Mucosa of rectum (tissue), 2 donors: ENCODE results near the gene RASAL2.
"Not testable (repeated sequence)": the region's sequence is repeated elsewhere in the genome, so short reads cannot be mapped to it uniquely, and the experiment has no call there.

ENCODE experiments used
- H3K27ac ChIP-seq, 2 donors: one replicate each; pipeline ENCODE4 v1.7.0; 2013; ENCODE audit warnings: inconsistent platforms in 2 of 2, low read depth in 2 of 2, low read length in 2 of 2
- H3K27me3 ChIP-seq, 2 donors: one replicate each; pipeline ENCODE4 v1.7.0; 2013; ENCODE audit warnings: low read length in 2 of 2; ENCODE audit not compliant: control insufficient read depth in 2 of 2, insufficient read depth in 2 of 2
- H3K36me3 ChIP-seq, 2 donors: one replicate each; pipeline ENCODE4 v1.7.0; 2013; ENCODE audit warnings: low read length in 2 of 2; ENCODE audit not compliant: control insufficient read depth in 2 of 2, insufficient read depth in 2 of 2
- H3K4me1 ChIP-seq, 2 donors: one replicate each; pipeline ENCODE4 v1.7.0; 2013; ENCODE audit warnings: low read length in 2 of 2, mild to moderate bottlenecking in 1 of 2; ENCODE audit not compliant: control insufficient read depth in 2 of 2, insufficient read depth in 2 of 2
- H3K4me3 ChIP-seq, 2 donors: one replicate each; pipeline ENCODE4 v1.7.0; 2013; ENCODE audit warnings: low read length in 2 of 2
- H3K9ac ChIP-seq, 2 donors: one replicate each; pipeline ENCODE4 v1.7.0; 2013; ENCODE audit warnings: low read length in 2 of 2, low read depth in 1 of 2, mild to moderate bottlenecking in 1 of 2
- H3K9me3 ChIP-seq, 2 donors: one replicate each; pipeline ENCODE4 v1.7.0; 2013; ENCODE audit warnings: low read length in 2 of 2; ENCODE audit not compliant: control insufficient read depth in 2 of 2
- donor health status: healthy.
- donor health status: Normal muscosa, but diverticular disease.

The RASAL2 gene

GRCh38 chr1:178071811-178072210 is 22.1 kb upstream of the RASAL2 start:
- no peaks in the 10 kb centered on the region for H3K9me3 ChIP-seq
- H3K4me3 ChIP-seq: no peak overlapping the region
- H3K36me3 ChIP-seq: no peaks in the 10 kb centered on the region
- no peak overlapping the region for H3K27ac ChIP-seq
- H3K4me1 ChIP-seq: no peaks in the 10 kb centered on the region
- no peak overlapping the region for H3K9ac ChIP-seq
- no peaks in the 10 kb centered on the region for H3K27me3 ChIP-seq

GRCh38 chr1:178072326-178072725 is 21.6 kb upstream of the RASAL2 start:
- Histone ChIP-seq H3K27me3 (no peaks in the 10 kb centered on the region), H3K4me3 (no peak overlapping the region), H3K4me1 (no peaks in the 10 kb centered on the region), H3K36me3 (no peaks in the 10 kb centered on the region), H3K9me3 (no peaks in the 10 kb centered on the region), H3K27ac (no peak overlapping the region), H3K9ac (no peak overlapping the region)

DNA sequence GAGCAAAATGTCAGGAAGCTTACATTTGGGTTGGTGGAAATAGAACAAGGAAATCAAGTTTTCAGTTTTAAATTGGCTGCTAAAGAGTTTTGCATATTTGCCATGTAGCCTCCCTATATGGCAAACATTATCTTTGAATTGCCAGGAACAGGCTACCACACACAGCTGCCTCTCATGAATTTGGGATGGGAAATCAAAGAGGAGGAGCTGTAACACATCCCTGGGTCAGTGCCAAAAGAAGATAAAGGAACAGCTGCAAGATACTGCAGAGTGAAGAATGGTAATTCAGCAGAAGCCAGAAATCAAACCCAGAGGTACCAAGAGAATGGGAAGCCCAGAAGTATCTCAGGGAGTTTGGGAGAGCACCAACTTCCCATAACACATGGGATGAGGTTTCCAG is 18.6 kb upstream of the RASAL2 start:
- Histone ChIP-seq H3K9ac (no peak overlapping the region), H3K27ac (no peak overlapping the region), H3K4me1 (no peaks in the 10 kb centered on the region), H3K27me3 (no peaks in the 10 kb centered on the region), H3K4me3 (no peak overlapping the region), H3K9me3 (no peaks in the 10 kb centered on the region), H3K36me3 (no peaks in the 10 kb centered on the region)

- H3K27ac ChIP-seq: no peak overlapping the region
- H3K4me1 ChIP-seq: no peaks in the 10 kb centered on the region
- no peaks in the 10 kb centered on the region for H3K27me3 ChIP-seq
- H3K9ac ChIP-seq: no peak overlapping the region
- no peaks in the 10 kb centered on the region for H3K9me3 ChIP-seq
- H3K4me3 ChIP-seq: no peak overlapping the region
- no peaks in the 10 kb centered on the region for H3K36me3 ChIP-seq
Observed at GRCh38 chr1:178076607-178077006, 17.3 kb upstream of the RASAL2 start.

DNA sequence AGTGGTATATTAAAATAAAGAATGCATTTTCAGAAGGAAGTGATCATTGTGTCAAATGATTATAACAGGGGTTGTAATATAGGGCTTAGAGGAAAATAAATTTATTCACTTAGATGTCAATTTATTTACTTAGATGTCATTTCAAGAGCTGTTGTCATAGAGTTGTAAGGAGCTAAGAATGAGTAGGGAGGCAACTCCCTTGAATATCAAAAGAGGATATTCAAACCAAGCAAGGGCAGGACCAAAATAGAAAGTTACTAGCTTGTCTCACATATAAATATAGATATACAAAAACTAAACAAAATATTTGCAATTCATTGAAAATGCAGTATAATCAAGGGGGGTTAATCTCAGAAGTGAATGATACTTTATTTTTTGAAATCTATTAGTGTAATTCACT is 16.0 kb upstream of the RASAL2 start:
- Histone ChIP-seq H3K4me1 (no peaks in the 10 kb centered on the region), H3K27me3 (no peaks in the 10 kb centered on the region), H3K4me3 (no peak overlapping the region), H3K27ac (no peak overlapping the region), H3K36me3 (no peaks in the 10 kb centered on the region), H3K9ac (no peak overlapping the region), H3K9me3 (no peaks in the 10 kb centered on the region)

DNA sequence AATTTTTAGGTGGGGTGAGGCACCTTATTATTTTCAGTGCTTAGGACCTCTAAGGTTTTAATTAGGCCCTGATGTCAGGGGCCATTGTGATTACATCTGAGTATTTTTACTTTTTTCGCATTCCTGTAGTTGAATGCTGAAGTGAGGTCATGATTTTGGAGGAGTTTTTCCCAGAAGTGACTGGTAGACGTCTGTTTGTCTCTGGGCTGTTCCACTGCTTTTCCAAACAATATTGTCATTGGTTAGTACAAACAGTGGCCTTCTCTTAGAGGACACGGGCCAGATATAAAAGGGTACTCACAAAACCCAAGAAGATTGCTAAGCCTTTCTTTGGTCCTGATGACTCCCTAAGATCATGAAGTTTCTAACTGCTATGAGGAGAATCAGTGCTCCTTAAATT is 7.6 kb upstream of the RASAL2 start:
- Histone ChIP-seq H3K9ac (no peak overlapping the region), H3K36me3 (no peaks in the 10 kb centered on the region), H3K4me1 (no peaks in the 10 kb centered on the region), H3K27ac (no peak overlapping the region), H3K27me3 (no peaks in the 10 kb centered on the region), H3K9me3 (no peaks in the 10 kb centered on the region), H3K4me3 (no peak overlapping the region)

DNA sequence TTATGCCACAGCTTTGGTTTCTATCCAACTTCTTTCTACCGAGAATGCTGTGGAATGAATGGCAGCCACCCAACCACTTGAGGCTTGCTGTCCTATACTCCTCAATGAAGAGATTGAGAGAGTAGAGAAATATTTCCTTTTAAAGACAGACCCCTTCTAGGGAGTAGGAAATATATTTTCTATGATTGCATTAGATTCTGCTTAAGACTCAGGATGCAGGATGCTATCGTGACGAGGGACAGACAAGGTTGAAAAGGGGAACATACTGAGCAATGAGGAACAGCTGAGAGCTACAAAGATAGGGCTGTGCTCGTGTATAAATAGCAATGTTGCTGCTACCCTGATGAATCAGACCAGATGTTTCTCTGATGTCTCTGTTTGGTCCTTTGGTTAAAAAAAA is 7.1 kb upstream of the RASAL2 start:
- Histone ChIP-seq H3K4me3 (no peak overlapping the region), H3K27me3 (no peaks in the 10 kb centered on the region), H3K9ac (no peak overlapping the region), H3K36me3 (no peaks in the 10 kb centered on the region), H3K9me3 (no peaks in the 10 kb centered on the region), H3K27ac (no peak overlapping the region), H3K4me1 (no peaks in the 10 kb centered on the region)

- H3K27ac ChIP-seq: no peak overlapping the region
- H3K4me3 ChIP-seq: no peak overlapping the region
- no peak overlapping the region for H3K9ac ChIP-seq
- no peaks in the 10 kb centered on the region for H3K4me1 ChIP-seq
- H3K27me3 ChIP-seq: no peaks in the 10 kb centered on the region
- no peaks in the 10 kb centered on the region for H3K9me3 ChIP-seq
- no peaks in the 10 kb centered on the region for H3K36me3 ChIP-seq
Observed at GRCh38 chr1:178088651-178089050, 5.3 kb upstream of the RASAL2 start.

DNA sequence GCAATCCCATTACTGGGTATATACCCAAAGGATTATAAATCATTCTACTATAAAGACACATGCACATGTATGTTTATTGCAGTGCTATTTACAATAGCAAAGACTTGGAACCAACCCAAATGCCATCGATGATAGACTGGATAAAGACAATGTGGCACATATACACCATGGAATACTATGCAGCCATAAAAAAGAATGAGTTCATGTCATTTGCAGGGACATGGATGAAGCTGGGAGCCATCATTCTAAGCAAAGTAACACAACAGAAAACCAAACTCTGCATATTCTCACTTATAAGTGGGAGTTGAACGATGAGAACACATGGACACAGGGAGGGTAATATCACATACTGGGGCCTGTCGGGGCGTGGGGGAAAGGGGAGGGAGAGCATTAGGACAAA is 2.5 kb upstream of the RASAL2 start:
- peaks cover 5 to 11% of the 10 kb centered on the region in 2 donors for H3K4me1 ChIP-seq
- not testable (repeated sequence) for H3K9ac ChIP-seq, H3K36me3 ChIP-seq, H3K27me3 ChIP-seq, H3K27ac ChIP-seq, H3K9me3 ChIP-seq, H3K4me3 ChIP-seq

DNA sequence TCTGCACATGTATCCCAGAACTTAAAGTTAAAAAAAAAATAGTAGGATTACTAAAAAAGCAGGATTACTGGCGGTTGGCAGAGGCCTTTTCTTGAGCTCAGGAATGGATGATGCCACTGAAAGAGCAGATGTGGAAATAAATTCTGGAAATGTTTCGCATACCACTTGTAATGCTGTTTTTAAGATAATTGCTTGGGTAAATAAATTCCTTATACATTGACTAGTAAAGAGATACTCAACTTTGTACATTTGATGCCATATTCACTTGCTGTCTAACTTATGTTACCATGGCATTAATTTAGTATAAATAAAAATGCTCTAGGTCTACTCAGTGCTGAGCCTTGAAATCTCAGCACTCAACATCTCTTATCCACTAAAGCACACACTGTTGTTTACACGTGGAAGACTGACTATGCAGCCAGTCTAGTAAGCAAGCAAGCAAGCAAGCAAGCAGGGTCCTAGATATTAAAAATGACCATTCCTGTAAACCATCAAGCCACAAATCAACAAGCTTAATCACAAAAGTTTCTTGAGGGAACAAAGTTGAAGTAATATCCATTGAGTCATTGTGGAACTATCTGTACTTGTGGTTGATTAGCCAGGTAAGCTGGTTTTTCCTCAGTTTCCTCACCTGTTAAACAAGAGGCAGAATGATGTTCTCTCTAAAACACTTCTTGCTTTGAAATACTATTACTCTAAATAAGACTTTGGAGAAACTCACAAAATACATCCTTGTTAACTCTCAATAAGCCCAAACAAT is 1.7 kb upstream of the RASAL2 start:
- Histone ChIP-seq H3K27me3 (no peaks in the 10 kb centered on the region), H3K27ac (no peak overlapping the region), H3K9ac (no peak overlapping the region), H3K36me3 (no peaks in the 10 kb centered on the region), H3K4me3 (no peak overlapping the region), H3K4me1 (peaks cover 5 to 11% of the 10 kb centered on the region in 2 donors), H3K9me3 (no peaks in the 10 kb centered on the region)
